ENCODE measurements around the gene RIPK1. TPM values are rescaled to one million over a fixed set of nuclear protein-coding genes. Genes with fewer than 3 reads are reported as not detected.
A peak's percentile ranks its signal among the peaks of the same experiment; 100 is the strongest.

The RIPK1 gene
- total RNA-seq, 1 experiment from 2014 or later, result 17.2 TPM

- DNase-seq (ENCODE audit: low read depth), result no peak
Observed at GRCh38 chr6:3079682-3080081, 11.4 kb downstream of the RIPK1 start.

DNA sequence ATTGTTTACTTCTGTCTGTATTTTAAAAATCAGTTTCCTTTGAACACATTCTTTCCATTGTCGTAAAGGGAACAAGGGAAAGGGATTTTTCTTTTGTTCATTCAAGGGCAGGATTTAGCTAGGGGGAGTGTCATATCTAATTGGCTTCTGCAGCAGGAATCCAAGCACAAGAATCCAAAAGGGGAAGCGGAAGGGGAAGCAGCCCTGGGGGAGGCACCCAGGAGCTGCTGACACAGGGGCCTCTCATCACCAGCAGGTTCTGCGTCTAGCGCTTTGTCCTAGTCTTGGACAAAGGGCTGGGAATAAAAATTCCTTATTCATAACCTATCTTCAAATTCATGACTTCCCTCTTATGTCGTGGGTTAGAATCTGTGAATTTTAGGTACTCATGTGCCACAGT is 13.7 kb downstream of the RIPK1 start:
- no peak for DNase-seq (ENCODE audit: low read depth)

DNA sequence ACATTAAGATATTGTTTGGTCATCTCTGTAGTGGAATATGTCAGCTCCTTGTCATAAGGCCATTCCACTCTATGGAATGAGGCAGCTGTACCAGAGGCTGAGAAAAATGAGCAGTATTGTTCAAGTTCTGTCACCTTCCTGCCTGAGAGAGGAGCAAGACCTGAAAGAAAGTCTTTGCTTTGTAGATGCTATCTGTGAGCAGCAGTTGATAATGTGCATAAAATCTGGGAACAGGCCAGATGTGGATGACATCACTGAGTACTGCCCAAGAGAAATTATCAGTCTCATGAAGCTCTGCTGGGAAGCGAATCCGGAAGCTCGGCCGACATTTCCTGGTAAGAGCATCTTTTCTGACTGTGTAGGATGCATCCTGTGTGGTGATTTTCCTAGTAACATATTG is 16.8 kb downstream of the RIPK1 start:
- no peak for DNase-seq (ENCODE audit: low read depth)

DNA sequence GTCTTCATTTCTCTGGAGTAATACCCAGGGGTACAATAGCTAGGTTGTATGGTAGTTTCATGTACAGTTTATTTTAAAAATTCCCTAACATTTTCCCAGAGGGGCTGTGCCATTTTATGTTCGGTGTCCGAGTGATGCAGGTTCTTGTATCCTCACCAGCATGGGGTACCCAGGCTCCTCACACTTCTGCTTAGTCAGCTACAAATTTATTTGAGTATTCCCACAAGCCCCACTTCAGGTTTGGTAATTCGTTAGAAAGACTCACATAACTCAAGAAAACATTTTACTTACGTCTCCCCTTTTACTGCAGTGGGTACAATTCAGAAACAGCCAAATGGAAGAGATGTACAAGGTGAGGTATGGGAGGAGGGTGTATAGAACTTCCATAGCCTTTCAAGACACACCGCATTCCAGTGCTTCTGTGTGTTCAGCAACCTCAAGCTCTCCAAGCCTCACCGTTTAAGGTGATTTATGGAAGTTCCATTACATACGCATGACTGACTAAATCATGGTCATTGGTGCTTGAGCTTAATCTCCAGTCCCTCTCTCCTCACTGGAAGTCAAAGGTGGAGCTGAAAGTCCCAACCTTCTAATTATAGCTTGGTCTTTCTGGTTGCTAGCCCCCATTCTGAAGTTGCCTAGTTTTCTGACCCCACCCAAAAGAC is 18.1 kb downstream of the RIPK1 start:
- no peak for DNase-seq (ENCODE audit: low read depth)

DNA sequence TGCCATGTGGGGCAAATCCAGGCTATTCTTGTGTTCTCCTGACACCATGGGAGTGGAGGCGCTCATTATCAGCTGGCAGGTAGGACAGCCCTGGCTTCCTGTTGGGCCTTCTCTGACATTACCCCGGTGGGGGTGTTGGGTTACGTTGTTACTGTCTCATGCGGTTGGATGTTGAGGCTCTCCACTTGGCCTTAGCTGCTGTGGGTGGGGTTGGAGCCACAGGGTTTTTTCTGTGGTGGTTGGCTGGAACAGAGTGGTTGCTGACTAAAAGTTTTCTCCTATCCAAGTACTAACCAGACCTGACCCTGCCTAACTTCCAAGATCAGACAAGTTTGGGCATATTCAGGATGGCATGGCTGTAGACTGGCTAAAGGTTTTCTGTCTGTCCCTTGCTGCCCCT is 20.2 kb downstream of the RIPK1 start:
- DNase-seq (ENCODE audit: low read depth), result peak; percentile 19

DNA sequence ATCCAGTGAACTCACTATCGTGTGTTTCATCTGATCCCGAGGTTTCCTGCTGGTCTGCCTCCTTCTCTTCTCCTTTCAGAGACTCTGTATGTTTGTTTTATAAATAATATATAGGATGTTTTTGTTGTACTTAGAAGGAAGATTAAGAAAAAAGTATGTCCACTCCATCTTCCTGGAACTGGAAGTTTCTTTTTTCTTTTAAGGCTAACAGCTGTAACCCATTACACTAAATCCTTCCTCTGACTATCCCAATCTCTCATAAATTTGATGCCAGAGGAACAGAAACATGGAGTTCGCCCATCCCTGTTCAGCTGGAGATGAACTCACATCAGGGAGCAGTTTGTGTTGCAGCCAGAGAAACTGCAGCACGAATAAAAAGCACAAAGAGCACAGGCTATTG is 20.7 kb downstream of the RIPK1 start:
- no peak for DNase-seq (ENCODE audit: low read depth)

- DNase-seq (ENCODE audit: low read depth), result no peak
Observed at GRCh38 chr6:3090013-3090412, 21.7 kb downstream of the RIPK1 start.

DNA sequence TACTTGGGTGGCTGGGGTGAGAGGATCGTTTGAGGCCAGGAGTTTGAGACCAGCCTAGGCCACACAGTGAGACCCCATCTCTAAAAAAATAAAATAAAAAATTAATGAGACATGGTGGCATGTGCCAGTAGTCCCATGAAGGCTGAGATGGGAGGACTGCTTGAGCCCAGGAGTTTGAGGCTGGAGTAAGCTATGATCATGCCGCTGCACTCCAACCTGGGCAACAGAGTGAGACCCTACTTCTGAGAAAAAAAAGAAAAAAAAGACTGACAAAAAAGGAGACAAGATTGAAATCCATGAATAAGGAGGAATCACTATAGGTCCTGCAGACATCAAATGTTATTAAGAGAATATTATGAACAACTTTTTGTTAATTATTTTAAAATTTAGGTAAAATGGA is 26.5 kb downstream of the RIPK1 start:
- DNase-seq (ENCODE audit: low read depth), result no peak

DNA sequence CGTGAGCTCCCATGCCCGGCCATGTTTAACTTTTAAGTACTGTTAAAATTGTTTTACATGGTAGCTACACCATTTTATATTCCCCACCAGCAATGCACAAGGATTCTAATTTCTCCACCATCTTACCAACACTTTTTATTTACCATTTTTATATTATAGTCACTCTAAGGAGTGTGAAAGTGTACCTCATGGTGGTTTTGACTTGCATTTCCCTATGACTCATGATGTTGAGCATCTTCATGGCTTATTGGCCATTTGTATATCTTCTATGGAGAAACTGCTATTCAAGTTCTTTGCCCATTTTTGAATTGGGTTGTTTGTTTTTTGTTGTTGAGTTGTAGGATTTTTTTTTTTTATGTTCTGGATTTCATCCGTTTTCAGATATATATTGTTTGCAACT is 34.6 kb downstream of the RIPK1 start:
- DNase-seq (ENCODE audit: low read depth), result no peak

DNA sequence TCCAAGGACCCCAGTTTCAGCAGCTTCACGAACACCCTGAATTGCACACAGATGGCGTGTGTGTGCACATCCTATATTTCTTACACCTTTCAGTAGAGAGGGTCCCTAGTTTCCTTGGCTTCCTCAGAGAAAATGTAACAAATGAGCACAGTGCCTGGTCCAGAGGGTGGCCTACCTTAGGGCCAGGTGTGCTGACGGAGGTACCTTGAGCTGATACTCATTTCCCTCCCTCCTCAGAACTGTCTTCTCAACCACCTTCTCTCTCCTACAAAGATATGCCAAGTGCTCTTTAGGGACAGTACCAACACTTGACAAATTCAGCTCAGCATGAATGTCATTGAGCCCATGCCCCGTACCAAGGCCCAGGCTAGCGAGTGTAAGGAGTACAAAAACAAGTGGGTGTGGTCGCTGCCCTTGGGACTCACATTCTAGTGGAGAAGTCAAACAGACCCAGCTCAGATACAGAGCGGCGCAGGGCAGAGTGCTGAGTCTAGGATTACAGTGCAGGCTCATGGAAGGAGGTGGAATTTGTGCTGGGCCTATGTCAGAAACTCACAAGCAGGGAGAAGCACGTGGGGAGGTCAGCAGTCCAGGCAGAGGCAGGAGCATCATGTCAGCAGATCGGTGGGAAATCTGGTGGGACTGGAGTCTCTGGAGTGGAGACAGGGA is 40.6 kb downstream of the RIPK1 start:
- DNase-seq (ENCODE audit: low read depth), result no peak

GRCh38 chr6:3109761-3110160 is 41.5 kb downstream of the RIPK1 start:
- DNase-seq (ENCODE audit: low read depth), result no peak

DNA sequence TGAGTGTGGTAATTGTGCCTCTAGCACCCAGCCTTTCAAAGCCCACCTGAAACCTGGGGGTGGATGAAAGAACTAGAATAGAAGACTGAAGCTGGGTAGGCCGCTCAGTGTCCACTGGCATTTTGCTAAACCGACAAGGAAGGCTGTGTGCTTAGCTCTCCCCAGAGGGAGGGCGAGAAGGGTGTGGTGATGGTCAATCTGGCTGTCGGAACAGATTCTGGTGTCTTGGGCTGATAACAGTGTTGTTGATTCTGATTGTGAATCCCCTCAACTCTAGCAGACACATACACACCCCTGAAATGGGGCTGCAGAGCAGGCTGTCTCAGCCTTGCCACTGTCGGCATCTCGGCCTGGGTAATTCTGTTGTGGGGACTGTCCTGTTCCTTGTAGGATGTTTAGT is 46.1 kb downstream of the RIPK1 start:
- no peak for DNase-seq (ENCODE audit: low read depth)

DNA sequence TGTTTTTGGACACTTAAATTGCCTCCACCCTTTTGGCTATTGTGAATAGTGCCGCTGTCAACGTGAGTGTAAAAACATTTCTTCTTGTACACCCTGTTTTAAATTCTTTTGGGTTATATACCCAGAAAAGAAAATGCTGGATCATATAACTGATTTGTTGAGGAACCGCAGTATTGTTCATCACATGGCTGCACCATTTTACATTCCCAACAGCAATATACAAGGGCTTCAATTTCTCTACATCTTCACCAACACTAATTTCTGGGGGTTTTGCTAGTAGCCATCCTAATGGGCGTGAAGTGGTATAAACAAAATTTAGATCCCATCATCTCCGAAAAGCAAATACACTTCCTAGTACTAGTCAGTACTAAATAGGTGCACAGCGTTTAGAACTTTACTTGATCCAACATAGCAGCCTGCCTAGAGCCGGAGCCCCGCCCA is 49.6 kb downstream of the RIPK1 start:
- no peak for DNase-seq (ENCODE audit: low read depth)

DNA sequence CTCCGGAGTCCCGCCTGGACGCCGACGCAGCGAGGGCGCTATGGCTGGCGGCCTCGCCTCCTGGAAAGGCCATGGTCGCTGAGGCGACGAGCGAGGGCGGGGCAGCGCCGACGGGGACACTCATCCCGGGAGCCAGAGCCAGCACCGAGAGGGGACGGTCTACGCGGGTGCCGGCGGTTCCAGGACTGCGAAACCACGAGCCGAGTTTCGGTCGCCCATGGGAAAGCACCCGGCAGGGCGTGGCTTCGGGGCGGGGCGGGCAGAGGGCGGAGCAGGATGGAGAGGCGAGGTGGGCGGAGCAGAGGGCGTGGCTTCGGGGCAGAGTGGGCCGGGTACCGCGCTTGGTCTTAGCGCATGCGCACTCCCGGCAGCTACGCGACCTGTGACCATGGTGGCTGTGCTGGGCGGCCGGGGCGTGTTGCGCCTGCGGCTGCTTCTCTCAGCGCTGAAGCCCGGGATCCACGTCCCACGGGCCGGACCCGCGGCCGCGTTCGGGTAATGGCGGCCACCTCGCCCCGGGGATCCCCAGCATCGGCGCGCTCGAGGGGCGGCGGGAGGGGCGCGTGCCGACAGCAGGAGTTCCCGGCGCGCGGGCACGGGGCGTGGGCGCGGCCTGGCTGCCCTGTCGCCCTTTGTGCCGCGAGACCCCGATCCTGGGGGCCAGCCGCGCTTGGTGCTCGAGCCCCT is 50.2 kb downstream of the RIPK1 start, which contains the start of gene BPHL:
BPHL (plus strand) TSS at position 359 of the 687 bp plus-strand sequence; CDS start at position 389, 30 bp downstream.
- DNase-seq (ENCODE audit: low read depth), result peak; percentile 86

DNA sequence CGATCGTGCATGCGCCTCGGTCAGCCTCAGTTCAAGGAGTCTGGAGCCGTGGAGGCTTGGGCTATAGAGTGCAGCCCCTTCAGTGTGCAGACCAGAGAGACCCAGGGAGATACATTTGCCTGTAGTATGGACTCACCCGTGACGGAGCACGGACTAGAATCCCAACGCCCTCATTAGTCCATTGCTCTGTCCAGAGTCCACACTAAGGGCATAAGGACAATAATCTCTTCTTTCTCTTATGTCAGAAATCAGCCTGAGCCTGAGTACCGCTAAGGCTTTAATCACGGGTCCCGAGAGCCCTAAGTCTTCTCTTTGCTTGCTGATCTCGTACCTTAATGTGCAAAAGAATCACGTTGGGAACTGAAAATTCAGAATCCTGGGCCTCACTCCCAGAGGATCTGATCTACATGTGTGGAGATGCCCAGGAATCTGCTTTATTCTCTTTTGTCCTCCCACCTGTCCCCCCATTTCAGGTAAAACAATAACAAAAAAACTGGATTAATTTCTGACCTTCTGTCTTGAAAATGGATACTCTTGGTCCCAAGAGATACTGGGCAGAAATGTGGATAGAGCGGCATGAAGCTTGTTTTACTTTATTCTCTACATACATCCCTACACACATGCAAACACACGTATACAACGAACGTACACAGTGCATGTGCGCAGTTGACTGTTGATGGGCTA is 50.9 kb downstream of the RIPK1 start:
- peak; percentile 29 for DNase-seq (ENCODE audit: low read depth)

DNA sequence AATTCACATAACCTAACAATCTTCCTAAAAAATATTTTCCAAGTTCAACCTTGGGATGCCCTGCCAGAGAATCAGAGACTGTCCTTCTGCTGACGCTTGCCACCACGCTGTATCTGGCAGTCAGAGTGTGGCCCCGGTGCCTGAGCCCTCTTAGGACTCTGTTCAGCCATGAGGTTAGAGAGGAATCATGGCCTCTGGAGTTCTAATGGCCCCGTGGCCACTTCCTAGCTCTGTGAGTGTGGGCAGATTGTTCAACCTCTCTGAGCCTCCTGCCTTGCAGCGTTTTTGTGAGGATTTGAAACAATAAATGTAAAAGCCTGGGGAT is 52.4 kb downstream of the RIPK1 start:
- DNase-seq (ENCODE audit: low read depth), result no peak

DNA sequence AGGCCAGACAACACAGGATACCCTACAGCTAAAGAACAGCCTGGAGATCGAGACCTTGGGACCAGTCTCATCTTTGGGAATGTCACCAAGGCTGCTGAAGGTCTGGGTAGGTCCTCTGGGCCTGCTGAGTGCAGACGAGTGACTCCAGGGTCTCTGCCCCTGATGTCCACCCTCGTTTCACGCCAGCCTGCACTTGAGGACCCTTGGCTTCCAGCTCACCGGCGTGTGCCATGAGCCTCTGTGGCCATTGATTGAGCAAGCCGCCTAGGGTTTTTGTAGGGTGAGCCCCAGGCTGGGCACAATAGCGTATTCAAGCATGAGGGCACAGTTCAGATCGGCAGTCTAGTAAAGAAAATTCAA is 54.5 kb downstream of the RIPK1 start:
- no peak for DNase-seq (ENCODE audit: low read depth)

- no peak for DNase-seq (ENCODE audit: low read depth)
Observed at GRCh38 chr6:3124667-3125066, 56.4 kb downstream of the RIPK1 start.

DNA sequence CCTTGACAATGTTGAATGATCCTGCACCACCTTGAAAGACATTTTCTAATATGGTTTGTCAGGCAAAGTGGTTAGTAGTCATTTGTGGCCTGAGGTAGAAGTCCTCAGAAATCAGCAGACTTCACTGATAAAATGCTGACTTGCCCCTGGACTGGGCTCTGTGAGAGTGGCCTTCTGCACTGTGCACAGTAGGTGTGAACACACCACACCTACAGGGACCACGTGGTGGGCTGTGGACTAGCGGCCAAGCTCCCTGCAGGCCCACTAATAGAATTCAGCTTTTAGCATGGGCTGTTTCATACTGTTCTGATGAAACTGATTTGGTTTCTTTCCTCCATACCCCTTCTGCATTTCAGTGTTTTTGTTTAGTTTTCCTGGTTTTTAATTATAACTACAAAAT is 57.5 kb downstream of the RIPK1 start:
- DNase-seq (ENCODE audit: low read depth), result no peak

- DNase-seq (ENCODE audit: low read depth), result no peak
Observed at GRCh38 chr6:3128356-3129108, 60.2 kb downstream of the RIPK1 start.

- DNase-seq (ENCODE audit: low read depth), result no peak
Observed at GRCh38 chr6:3131695-3132094, 63.4 kb downstream of the RIPK1 start.

DNA sequence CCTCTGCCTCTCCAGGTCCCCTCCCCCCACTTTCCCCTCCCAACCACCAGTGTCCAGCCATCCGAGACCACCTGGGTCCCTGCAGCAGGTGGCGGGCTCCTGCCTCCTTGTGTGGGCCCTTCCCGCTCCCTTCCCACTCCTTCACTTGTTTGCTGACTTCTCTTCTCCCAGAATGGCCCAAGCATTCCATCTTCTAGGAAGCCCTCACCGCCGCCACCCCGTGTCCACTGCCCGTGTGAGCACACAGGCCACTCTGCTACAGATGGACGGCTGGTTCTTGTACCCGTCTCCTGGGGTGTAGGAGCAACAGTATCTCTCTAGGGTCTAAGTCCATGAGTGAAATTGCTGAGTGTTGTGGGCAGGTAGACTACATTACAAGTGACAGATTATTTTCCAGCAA is 65.2 kb downstream of the RIPK1 start:
- no peak for DNase-seq (ENCODE audit: low read depth)

All from HT1080 (cell line).